ENCODE data around the gene LGALS7. TPM values are rescaled to one million over a fixed set of nuclear protein-coding genes. Genes with fewer than 3 reads are reported as not detected.
"Not testable (repeated sequence)": the region's sequence is repeated elsewhere in the genome, so short reads cannot be mapped to it uniquely, and the experiment has no call there.

The LGALS7 gene
- total RNA-seq, 4 donors from 2014 or later = not detected

DNA sequence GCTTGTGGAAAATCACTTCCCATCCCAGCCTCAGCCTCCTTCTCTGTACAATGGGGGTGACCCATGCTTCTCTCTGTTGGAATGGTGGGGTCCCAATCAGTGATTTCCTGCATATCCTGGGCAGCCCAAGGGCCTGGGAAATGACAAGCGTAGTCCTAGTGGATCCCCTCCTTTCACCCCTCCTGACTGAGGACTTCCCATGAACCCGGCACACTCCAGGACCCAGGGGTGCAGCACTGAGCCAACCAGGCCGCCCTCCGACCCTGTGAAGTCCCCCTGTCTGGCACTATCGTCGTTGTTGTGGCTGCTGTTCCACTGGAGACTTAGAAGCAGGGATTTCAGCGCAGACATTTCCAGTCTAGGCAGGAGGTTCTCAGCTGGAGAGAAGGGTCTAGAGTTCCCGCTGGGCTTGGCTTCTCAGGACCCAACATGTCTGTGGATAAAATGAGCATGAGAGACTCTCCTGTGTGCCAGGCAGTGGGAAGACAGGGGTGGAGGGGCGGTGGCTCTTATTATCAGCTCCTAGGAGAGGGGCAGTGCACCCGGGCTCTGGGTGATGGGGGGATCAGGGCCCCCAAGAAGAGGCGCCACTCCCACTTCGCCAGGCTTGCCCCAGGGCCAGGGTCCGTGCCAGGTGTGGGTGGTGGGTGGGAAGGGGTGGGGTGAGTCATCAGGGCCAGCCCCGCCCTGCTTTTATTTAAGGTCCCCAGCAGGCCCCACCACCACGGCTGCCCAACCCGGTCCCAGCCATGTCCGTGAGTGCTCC is 15.3 kb upstream of the LGALS7 start, which contains the start of gene LGALS7B:
TSS of gene LGALS7B (plus strand) at position 723 of the 766 bp plus-strand sequence. CDS start at position 750, 27 bp downstream.
- no peak within 1 kb of the TSS for H3K4me3 ChIP-seq
- H3K27ac ChIP-seq = no peak within 1 kb of the TSS
- no peaks in the 10 kb centered on the region for H3K36me3 ChIP-seq
- 44 to 51% methylated on average over 5 to 10 of the region's 17 CpGs for WGBS, 2 donors
- no peaks in the 10 kb centered on the region for H3K27me3 ChIP-seq
- no peak for DNase-seq (ENCODE audit: low spot score in 2 of 2)
- no peaks in the 10 kb centered on the region for H3K9me3 ChIP-seq
- TF ChIP-seq, protein P1, sequence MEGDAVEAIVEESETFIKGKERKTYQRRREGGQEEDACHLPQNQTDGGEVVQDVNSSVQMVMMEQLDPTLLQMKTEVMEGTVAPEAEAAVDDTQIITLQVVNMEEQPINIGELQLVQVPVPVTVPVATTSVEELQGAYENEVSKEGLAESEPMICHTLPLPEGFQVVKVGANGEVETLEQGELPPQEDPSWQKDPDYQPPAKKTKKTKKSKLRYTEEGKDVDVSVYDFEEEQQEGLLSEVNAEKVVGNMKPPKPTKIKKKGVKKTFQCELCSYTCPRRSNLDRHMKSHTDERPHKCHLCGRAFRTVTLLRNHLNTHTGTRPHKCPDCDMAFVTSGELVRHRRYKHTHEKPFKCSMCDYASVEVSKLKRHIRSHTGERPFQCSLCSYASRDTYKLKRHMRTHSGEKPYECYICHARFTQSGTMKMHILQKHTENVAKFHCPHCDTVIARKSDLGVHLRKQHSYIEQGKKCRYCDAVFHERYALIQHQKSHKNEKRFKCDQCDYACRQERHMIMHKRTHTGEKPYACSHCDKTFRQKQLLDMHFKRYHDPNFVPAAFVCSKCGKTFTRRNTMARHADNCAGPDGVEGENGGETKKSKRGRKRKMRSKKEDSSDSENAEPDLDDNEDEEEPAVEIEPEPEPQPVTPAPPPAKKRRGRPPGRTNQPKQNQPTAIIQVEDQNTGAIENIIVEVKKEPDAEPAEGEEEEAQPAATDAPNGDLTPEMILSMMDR (IDR thresholded peaks at IDR 0.05) = no peak
- TF ChIP-seq EP300 (IDR thresholded peaks at IDR 0.05) (no peak), POLR2A (IDR thresholded peaks at IDR 0.05) (no peak)
- H3K4me1 ChIP-seq = peaks cover 0 to 6% (median 0%) of the 10 kb centered on the region in 4 donors

DNA sequence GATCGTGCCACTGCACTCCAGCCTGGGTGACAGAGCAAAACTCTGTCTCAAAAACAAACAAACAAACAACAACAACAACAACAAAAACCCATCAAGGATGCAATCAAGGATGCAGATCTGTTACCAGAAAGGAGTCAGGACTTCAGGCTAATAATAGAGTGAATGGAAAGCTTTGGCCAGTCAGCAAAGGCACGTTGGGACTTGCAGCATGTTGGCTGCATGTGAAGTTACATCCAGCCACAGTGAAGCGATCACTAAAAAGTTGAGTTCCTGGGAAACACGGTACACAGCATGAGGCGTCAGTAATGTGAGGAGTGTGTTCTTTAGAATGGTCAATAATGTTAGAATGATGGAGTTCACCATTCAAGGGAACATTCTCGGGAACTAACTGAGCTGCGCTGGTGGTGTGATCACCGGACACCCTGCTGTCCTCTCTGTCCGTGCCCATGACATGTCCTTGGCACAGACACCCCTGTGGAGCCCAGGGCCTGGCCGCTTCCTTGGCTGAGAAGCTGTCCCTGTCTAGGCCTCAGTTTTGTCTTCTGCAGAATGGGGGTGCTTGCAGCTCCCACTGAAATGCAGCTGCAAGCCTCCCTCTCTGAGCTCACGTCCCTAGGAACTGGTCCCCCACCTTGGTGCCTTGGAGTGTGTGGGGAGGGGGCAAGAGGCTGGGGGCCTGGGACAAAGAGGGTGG is 13.4 kb upstream of the LGALS7 start:
- H3K27me3 ChIP-seq = no peaks in the 10 kb centered on the region
- no peaks in the 10 kb centered on the region for H3K4me1 ChIP-seq
- no peak overlapping the region for H3K27ac ChIP-seq
- H3K9me3 ChIP-seq = no peaks in the 10 kb centered on the region
- 69 to 78% methylated on average over 10 to 11 of the region's 11 CpGs for WGBS, 2 donors
- TF ChIP-seq, protein P1 (IDR thresholded peaks at IDR 0.05) = no peak
- TF ChIP-seq EP300 (IDR thresholded peaks at IDR 0.05) = no peak
- no peak for TF ChIP-seq POLR2A (IDR thresholded peaks at IDR 0.05)
- no peaks in the 10 kb centered on the region for H3K36me3 ChIP-seq
- no peak for DNase-seq (ENCODE audit: low spot score in 2 of 2)
- no peak overlapping the region for H3K4me3 ChIP-seq

DNA sequence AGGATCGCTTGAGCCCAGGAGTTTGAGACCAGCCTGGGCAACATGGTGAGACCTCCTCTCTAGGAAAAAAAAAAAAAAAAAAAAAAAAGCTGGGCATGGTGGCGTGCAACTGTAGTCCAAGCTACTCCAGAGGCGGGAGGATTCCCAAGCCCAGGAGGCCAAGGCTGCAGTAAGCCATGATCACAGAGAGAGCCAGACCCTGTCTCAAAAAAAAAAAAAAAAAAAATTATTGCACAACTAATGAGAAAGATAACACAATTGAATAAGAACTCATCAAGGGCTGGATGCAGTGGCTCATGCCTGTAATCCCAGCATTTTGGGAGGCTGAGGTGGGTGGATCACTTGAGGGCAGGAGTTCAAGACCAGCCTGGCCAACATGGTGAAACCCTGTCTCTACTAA is 12.7 kb upstream of the LGALS7 start:
- H3K4me1 ChIP-seq = not testable (repeated sequence)

DNA sequence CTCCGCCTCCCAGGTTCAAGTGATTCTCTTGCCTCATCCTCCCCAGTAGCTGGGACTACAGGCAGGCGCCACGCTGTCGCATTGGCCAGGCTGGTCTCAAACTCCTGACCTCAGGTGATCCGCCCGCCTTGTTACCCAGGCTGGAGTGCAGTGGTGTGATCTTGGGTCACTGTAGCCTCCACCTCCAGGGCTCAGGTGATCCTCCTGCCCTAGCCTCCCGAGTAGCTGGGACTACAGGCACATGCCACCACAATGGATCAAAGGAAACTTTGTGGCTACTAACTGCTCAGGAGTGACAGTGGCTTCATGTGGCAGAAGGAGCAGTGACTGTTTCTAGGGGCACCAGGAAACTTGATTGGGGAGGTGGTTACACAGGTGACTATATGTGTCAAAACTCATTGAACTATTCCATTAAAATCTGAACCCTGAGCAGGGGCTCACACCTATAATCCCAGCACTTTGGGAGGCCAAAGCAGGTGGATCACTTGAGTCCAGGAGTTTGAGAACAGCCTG is 11.9 kb upstream of the LGALS7 start:
- WGBS, 2 donors = 97 to 98% methylated on average over 7 of the region's 7 CpGs
- Histone ChIP-seq H3K4me3 (no peak overlapping the region), H3K27me3 (no peaks in the 10 kb centered on the region), H3K27ac (no peak overlapping the region), H3K36me3 (no peaks in the 10 kb centered on the region), H3K9me3 (no peaks in the 10 kb centered on the region), H3K4me1 (no peaks in the 10 kb centered on the region)
- no peak for DNase-seq (ENCODE audit: low spot score in 2 of 2)
- TF ChIP-seq, protein P1 (IDR thresholded peaks at IDR 0.05) = no peak
- TF ChIP-seq POLR2A (IDR thresholded peaks at IDR 0.05) = no peak
- no peak for TF ChIP-seq EP300 (IDR thresholded peaks at IDR 0.05)

More for the DNA sequence above, 12.7 kb upstream of the LGALS7 start:
- H3K36me3 ChIP-seq; DNase-seq (ENCODE audit: low spot score in 2 of 2); H3K27ac ChIP-seq; H3K4me3 ChIP-seq; H3K27me3 ChIP-seq; H3K9me3 ChIP-seq: not testable (repeated sequence)
- 84 to 88% methylated on average over 3 of the region's 3 CpGs for WGBS, 2 donors

DNA sequence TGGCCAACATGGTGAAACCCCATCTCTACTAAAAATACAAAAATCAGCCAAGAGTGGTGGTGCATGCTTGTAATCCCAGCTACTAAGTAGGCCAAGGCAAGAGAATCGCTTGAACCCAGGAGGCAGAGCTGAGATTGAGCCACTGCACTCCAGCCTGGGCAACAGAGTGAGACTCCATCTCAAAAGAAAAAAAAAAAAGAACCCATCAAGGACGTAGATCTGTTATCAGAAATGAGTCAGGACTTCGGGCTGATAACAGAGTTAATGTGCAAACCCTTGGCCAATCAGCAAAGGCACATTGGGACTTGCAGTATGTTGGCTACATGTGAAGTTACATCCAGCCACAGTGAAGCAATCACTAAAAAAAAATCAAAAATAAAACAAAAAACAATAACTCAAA is 10.9 kb upstream of the LGALS7 start:
- no peaks in the 10 kb centered on the region for H3K4me1 ChIP-seq
- WGBS, 2 donors = 78 to 89% methylated on average over 3 of the region's 3 CpGs
- TF ChIP-seq POLR2A (IDR thresholded peaks at IDR 0.05) (no peak), EP300 (IDR thresholded peaks at IDR 0.05) (no peak)
- TF ChIP-seq, protein P1 (IDR thresholded peaks at IDR 0.05) = no peak
- no peaks in the 10 kb centered on the region for H3K9me3 ChIP-seq
- no peaks in the 10 kb centered on the region for H3K36me3 ChIP-seq
- H3K4me3 ChIP-seq = no peak overlapping the region
- H3K27ac ChIP-seq = no peak overlapping the region
- no peaks in the 10 kb centered on the region for H3K27me3 ChIP-seq
- DNase-seq (ENCODE audit: low spot score in 2 of 2) = no peak

DNA sequence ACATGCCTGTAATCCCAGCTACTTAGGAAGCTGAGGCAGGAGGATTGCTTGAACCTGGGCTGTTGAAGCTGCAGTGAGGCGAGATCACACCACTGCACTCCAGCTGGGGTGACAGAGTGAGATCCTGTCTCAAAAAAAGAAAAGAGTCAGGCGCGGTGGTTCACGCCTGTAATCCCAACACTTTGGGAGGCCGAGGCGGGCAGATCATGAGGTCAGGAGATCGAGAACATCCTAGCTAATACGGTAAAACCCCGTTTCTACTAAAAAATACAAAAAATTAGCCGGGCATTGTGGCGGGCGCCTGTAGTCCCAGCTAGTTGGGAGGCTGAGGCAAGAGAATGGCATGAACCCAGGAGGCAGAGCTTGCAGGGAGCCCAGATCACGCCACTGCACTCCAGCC is 8.9 kb upstream of the LGALS7 start:
- not testable (repeated sequence) for H3K27me3 ChIP-seq; H3K9me3 ChIP-seq; DNase-seq (ENCODE audit: low spot score in 2 of 2); H3K4me1 ChIP-seq; H3K36me3 ChIP-seq; H3K4me3 ChIP-seq; H3K27ac ChIP-seq
- 86 to 87% methylated on average over 13 of the region's 13 CpGs for WGBS, 2 donors

Measured in tibial nerve (tissue), 4 donors.